GM18867 (cell line): ENCODE measurements around the gene PTPRT.
"Not testable (repeated sequence)": the region's sequence is repeated elsewhere in the genome, so short reads cannot be mapped to it uniquely, and the experiment has no call there.

Experiments
- ATAC-seq: cut with Tn5 transposase; IDR thresholded peaks from one replicate; pipeline ENCODE4 v1.9.1; 2021; ENCODE audit warnings: mild to moderate bottlenecking, moderate library complexity; ENCODE audit not compliant: unreplicated experiment

PTPRT gene

DNA sequence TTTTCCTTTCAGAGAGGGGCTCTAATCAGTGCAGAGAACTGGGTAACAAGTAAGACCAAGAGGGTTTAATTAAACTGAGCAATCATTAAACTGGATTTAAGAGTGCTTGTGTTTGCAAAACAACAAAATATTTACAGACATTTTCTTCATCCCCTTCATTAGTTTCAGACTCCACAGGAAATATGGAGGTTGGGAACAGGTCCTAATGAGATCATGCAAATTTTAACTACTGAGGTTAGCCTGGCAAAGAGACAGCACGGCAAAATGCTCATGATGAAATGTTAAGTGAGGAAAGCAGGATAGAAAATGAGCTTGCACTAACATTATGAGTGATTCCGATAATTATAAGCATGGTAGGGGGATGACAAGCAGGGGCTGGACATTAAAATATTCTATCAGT is 268.9 kb downstream of the PTPRT start:
- no peak for ATAC-seq

DNA sequence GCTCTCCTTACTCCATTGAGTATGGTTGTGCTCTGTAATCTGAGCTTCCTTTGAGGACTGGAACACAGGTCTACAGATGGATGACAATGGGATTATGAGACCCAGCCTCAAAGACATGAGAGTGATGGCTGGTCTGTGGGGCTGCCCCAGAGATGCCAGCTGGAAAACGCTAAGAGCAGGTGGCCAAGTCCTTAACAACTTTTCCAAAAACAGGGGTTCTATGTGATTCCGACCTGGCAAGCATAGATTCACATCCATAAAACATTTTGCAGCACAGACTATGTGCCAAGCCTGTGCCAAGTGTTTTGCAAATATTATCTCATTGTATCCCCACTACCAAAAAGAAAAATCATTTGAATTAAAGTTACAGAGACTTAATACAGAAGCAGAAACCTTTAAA is 270.4 kb downstream of the PTPRT start:
- no peak for ATAC-seq

DNA sequence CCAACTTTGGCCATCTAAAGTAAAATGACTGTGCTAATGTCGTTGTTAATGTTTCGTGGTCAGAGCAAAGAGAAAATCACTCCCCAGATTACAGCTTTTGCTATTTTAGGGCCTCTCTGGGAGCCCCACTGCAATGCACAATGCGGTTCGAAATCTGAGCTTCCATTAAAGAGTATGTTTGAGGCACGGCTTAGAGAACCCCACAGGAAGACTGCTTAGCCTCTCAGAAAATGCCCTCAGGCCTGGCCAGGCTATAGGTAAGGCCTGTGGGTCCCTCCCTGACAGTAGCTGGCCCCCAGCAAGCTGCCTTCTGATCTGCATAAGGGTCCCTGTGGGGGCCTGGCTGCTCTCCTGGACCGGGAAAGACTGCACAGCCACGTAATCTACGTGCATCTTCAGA is 274.6 kb downstream of the PTPRT start:
- no peak for ATAC-seq

DNA sequence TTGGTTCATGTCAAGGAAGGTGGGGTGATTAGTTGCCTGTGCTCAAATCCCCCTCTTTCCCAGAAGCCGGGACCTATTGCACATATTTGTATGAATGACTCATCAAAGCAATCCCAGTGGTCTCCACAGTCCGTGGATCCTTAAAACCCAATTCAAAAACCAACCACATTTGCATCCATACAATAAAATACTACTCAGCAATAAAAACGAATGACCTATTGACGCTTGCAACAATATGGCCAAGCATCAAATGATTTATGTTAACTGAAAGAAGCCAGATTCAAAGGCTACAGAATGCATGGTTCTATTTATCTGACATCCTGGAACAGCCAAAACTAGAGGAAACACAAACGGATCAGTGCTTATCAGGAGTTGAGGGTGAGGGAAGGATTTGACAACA is 275.4 kb downstream of the PTPRT start:
- no peak for ATAC-seq

DNA sequence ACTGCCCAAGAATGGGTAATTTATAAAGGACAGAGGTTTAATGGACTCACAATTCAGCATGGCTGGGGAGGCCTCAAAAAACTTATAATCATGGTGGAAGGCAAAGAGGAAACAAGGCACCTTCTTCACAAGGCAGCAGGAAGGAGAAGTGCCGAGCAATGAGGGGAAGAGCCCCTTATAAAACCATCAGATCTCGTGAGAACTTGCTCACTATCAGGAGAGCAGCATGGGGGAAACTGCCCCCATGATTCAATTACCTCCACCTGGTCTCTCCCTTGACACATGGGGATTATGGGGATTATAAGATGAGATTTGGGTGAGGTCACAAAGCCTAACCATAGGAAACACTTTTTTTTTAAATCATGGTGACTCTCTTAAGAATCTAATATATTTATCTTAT is 278.9 kb downstream of the PTPRT start:
- ATAC-seq, result not testable (repeated sequence)

DNA sequence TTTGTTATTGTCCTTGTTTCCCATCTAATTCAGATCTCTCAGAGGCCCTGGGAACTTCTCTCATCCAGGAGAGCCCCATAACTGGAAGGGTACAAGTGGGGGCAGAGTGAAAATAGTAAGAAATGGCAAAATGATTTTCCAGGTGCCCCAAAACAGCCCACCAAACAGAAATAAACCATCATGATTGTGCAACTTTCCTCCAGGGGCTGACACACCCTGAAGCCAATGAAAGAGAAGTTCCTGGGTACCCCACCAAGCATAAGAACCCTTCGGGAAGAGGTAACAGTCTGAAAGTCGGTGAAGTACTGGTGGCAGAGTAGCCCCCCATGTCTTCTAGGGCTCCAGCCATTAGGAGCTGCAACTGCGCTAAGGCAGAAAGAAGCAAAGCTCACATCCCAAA is 282.0 kb downstream of the PTPRT start:
- no peak for ATAC-seq

DNA sequence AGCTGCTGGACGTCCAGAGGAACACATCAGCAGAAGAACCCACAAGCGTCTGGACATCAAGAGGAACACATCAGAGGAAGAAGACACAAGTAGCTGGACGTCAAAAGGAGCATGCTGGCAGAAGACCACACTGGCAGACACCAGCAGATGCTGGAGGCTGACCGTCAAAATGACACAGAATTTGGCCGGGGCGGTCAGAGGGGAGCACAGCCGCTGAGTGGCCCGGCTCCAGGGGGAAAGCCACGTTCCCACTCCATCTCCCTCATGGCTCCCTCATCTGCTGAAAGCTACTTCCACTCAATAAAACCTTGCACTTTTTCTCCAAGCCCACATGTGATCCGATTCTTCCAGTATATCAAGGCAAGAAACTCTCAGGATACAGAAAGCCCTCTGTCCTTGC is 283.6 kb downstream of the PTPRT start:
- no peak for ATAC-seq

DNA sequence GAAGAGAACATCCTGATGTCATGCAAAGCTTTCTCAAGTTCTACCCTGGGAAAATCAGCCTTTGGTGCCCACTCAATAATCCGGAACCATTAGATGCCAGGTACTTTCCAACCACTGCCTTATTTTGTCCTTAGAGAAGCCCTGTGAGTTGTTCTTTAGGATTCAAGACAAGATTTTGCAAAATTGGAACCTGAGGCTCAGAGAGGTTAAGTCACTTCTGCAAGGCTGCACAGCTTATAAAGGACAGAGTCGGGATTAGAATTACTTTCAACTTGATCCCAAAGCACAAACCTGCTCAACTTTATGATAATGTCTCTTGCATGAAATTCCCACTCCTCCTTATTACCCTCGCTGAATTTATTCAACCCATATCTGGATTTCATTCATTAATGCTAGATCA is 287.2 kb downstream of the PTPRT start:
- ATAC-seq, result no peak

DNA sequence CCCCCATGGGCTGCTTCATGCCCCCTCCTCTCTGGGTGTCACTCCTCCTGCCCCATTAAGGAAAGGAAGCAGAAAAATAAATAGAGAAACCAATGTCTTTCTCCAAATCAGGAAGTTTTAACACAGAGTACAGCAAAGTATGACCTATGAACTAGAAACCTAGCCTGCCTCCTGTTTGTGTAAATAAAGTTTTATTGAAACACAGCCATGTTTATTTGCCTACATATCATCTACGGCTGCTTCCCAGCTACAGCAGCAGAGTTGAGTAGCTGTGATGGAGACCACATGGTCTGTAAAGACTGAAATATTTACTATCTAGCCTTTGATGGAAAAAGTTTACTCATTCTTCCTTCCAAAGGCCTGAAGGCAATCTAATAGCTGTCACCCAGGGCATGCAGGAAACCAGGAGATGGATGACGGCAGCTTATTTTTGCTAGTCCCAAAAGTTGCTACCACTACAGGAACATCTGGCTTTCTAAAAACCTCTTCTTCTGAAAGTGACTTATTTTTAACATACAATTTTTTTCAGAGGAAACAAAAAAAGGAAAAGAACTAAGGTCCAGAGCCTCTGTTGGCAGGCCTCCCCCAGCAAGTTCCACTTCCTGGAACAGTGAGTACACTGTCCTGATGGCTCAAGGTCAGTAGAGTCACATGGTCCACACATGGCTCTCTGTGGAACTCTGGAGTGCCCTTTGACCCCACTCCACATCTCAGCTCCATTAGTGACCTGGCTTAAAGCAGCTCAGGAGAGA is 287.8 kb downstream of the PTPRT start:
- ATAC-seq, result no peak

DNA sequence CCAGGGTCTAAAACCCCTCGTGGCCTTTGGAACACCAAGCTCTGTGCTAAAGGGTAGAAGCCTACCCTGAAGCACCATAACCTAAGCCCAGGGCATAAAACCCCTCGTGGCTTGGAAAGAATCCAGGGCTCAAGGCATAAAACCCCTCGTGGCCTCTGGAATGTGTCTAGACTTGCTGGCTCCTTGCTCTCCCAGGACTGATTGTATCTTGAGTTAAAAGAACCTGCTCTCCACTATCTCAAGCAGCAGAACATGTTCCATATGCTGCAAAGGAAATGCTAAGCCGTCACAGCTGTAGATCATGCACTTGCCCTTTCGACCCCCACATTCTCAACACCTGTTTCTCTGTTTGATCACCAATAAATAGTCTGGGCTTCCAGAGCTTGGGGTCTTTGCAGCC is 288.9 kb downstream of the PTPRT start:
- ATAC-seq, result not testable (repeated sequence)

DNA sequence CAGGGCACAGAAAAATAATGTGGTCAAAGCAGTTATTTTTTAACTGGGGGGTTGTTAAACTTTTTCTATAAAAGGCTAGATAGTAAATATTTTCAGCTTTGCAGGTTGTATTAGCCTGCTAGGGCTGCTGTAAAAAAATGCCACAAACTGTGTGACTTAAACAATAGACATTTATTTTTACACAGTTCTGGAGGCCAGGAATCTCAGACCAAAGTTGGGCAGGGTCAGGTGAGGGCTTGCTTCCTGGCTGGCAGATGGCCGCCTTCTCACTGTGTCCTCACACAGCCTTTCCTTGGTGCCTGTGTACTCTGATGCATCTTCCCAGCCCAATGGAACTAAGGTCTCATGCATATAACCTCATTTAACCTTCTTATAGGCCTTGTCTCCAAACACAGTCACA is 294.7 kb downstream of the PTPRT start:
- ATAC-seq, result no peak

DNA sequence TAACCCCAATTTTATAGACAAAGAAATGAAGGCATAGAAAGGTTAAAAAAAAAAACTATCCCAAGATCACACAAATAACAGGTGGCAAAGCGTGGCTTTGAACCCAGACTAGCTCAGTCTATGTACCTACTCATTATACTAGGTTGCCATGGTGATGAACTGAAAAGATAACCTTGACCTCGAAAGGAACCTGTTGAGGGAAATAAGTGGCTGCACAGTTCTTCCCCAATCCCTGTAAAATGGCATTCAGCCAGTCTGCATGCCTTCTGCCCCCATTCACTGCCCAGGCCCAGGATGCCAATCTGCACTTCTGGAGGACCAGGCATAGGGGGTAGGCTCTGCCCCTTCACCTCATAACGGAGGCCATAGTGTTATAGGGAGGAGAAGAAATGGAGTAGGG is 295.2 kb downstream of the PTPRT start:
- ATAC-seq, result no peak

DNA sequence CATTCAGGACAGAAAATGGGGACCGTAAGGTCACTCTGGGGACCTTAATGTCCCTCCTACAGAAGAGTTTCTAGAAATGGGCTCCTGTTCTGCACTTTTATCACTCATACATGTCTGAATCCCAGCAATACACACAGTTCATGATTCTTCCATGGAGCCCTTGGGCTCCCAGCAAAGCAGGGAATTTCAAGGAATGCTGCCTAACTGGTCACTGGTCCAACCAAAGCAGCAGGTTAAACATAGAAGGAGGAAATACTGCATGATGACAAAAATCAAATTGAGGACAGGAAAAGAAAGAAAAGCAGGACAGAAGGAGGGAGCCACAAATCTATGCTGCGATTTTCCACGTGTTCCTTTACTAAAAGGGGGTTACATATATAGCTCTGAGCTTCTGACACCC is 300.2 kb downstream of the PTPRT start:
- no peak for ATAC-seq

DNA sequence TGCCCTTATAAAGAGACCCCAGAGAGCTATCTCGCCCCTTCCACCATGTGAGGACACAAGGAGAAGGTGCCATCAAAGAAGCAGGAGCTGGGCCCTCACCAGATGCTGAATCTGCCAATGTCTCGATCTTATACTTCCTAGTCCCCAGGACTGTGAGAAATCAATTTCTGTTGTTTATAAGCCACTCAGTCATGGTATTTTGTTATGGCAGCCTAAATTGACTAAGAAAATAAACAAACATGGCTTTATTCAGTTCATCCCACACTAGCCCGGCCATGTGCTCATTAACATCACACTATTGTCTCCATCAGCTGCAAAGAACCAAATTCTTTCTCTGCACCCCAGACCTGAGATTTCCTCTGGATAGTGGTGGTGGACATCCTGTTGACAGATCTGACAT is 302.4 kb downstream of the PTPRT start:
- ATAC-seq, result no peak

DNA sequence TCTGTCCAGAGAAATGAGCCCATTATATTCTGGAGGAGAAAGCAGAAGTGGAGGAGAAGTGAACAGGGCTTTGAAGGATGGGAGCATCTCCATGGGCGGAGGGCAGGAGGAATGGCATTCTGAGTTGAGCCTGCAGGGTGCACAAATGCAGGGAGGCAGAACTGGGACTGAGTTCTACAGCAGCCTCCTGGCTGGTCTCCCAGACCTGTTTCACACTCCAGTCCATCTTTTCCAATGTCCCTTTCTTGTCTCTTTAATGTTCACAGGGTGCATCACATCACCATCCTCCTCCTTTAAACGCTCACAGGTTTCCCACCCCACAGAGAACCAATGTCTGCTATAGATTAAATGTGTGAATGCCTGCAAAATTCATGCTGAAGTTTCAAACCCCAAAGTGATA is 302.9 kb downstream of the PTPRT start:
- no peak for ATAC-seq

DNA sequence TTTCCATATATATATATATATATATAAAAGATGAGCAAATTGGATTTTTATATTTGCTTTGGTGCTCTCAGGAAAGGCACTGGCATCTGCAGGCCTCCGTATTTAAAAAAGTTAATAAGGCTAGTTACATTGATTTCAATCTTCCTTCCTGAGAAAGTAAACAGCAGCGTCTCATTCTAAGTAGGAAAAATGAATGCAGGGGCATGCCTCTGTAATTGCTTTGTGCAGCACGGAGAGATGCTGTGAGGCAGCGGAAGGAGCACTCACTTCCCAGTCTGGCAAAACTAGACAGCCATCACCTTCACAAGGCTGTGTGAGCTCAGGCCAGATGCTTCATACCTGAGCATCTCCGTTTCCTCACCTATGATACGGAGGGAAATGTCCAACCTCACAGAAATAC is 303.7 kb downstream of the PTPRT start:
- no peak for ATAC-seq

DNA sequence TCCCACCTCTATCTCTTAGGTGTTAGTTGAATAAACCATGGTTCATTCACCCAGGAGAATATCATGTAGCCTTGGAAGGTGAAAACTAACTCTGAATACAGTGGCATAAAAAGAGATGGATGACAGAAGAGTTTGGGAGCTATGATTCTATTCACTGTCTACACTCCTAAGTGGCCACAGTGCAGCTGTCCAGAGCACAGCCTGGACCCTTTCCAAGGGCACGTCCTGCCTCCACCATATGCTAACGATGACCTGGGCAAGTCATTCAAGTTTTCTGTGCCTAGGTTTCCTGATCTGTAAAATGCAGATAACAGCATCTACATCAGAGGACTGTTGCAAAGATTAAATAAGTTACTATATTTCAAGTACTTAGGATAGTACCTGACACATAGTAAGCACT is 314.1 kb downstream of the PTPRT start:
- no peak for ATAC-seq

DNA sequence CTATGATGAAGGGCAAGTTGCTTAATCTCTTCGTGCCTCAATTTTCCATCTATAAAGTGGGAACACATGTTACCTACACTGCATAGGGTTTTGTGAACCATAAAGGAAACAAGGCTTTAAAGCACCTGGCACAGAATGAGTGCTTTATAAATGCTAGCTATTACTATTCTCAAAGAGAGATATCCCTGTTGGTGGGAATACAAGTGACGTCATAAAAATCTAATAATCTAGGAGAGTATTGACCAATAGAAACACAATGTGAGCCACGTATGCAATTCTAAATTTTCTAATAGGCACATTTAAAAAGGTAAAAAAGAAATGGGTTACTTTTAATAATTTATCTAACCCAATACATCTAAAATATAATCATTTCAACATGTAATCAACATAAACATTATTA is 316.4 kb downstream of the PTPRT start:
- no peak for ATAC-seq

DNA sequence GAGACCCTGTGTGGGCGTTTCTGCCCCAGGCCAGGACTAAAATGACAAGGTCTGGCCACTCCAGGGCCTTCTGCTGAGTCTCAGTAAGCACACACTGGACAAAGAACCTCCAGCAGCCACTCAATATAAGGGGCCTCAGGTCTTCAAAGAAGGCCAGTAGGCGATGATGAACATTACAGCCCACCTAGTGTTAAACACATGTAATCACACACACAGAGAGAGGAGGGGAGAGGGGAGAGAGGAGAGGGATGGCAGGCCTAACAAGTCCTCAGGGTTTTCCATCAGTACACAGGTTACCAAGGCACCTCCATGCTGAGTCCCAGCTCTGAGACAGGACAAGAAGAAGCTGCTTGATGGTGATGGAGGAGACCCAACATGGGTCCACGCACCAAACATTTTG is 325.6 kb downstream of the PTPRT start:
- ATAC-seq, result no peak

DNA sequence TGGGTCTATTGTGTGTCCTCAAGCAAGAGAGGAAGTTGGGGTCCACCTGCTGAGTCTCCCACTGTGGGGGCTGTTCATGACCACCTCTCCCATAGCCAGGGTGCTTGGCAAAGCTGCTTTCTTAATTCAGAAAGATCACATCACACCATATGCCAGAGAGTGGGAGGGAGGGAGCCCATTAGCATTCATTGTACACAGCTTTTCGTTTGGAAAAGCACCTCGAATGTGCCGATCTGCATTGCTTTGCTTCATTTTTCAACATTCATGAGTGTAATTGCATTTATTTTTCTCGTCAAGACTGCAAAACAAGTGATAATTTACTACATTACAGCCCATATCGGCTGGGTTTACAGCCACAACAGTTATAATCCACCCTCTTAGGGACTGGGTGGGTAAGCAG is 327.3 kb downstream of the PTPRT start:
- ATAC-seq, result no peak

DNA sequence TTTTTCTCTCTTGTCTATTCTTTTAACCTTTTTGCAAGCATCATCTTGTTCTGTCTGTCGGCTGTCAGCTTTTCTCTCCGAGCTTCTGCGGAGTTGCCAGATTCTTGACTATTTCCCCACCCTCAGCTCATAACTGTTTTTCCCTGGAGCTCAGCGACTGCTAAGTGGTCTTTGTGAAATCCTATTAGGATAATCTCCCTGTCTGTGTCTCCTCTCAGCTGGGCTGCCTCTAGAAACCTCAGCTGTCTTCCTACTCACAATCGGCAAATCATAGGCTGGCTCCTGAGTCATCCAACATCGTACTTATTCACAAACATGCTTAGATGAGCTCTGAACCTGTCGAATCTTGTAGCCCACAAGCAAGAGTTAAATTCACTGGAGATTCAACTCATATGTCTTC is 332.3 kb downstream of the PTPRT start:
- no peak for ATAC-seq

DNA sequence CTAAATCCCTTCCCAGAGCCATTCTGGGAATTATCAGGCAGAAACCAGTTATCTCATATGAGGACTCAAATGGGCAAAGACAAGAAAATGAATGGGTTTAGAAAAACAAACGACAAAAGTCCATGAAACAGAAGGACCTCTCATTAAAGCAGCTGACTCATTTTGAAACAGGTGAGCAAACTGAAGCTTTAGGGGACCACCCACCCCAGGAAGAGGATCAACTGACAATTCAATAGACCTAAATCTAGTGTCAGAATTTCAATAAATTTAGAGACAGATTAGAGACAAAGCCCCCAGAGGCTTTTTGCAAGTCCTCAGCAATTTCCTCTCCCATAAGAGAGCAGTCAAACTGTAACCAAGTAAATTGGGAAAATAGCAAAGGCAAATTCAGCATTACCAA is 333.8 kb downstream of the PTPRT start:
- ATAC-seq, result no peak

DNA sequence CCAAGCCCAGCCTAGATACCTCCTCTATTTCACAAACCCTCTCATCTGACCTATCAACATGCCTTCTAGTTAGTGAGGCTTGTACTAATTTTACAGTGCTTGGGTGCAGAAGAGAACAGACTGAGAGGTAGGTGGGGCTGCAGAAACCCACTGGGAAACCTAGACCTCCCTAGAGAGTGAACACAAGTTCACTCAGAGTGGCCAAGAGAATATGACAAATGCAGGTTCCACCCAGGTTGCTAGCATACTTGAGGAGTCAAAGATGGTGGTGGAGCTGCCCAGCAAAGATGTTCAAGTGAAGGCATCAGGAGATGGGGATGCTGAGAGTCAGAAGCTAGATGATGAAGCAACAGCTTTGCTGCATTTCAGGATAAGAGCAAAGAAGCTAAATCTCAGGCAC is 337.0 kb downstream of the PTPRT start:
- ATAC-seq, result no peak
